Endothelial cell of umbilical vein (primary cell): ENCODE measurements around the gene SFR1. TPM values are rescaled to one million over a fixed set of nuclear protein-coding genes. Genes with fewer than 3 reads are reported as not detected.

Experiments
- BruUV-seq: library from RNA; stranded (reverse); fragments of 400-500 nt; replicated peaks from 2 replicates; lab custom pipeline; 2021; lab: Mats Ljungman, UMichigan
- CTCF ChIA-PET: fragments of 300-600, 350-600 bp; sonication (Branson Sonifier 250); formaldehyde crosslinking; loops from one replicate; lab custom pipeline; 2021; ENCODE audit warnings: antibody characterized with exemption, inconsistent platforms; lab: Charles Lee
- POLR2A ChIA-PET: fragments of 300-600, 350-600 bp; sonication (Branson Sonifier 250); formaldehyde crosslinking; loops from one replicate; lab custom pipeline; 2021; ENCODE audit warnings: antibody characterized with exemption, inconsistent platforms; lab: Charles Lee
- DNase-seq: peaks from one replicate; pipeline ENCODE4 v3.0.0-alpha.2; 2011; ENCODE audit warnings: low read depth, low spot score
- FAIRE-seq: peaks from 2 replicates; lab custom pipeline; 2011; peaks lifted over from hg19 to GRCh38; lab: Jason Lieb, UNC
- H2AFZ ChIP-seq: 2 replicates; pipeline ENCODE4 v1.6.0; 2012; ENCODE audit warnings: low read depth, low read length, control low read depth, inconsistent platforms
- H3K27ac ChIP-seq: 2 replicates; pipeline ENCODE4 v1.5.1; 2011; ENCODE audit warnings: low read depth, mild to moderate bottlenecking, control low read depth, low read length, moderate library complexity; ENCODE audit not compliant: insufficient read depth
- H3K27me3 ChIP-seq, 2 experiments: 2 replicates each; pipeline versions ENCODE4 v1.6.0 to v1.6.1; 2011; ENCODE audit warnings: low read length in 2 of 2, mixed read lengths in 1 of 2; ENCODE audit not compliant: control insufficient read depth in 2 of 2, insufficient read depth in 2 of 2
- H3K36me3 ChIP-seq, 2 experiments: 2 replicates in 1 of 2; 3 replicates in 1 of 2; pipeline ENCODE4 v1.5.1; 2011; ENCODE audit warnings: low read length in 2 of 2, mild to moderate bottlenecking in 1 of 2, moderate library complexity in 1 of 2; ENCODE audit not compliant: control insufficient read depth in 2 of 2, insufficient read depth in 2 of 2; ENCODE audit errors: extremely low read depth in 1 of 2
- H3K4me1 ChIP-seq: 3 replicates; pipeline ENCODE4 v1.5.1; 2011; ENCODE audit warnings: mild to moderate bottlenecking, low read length; ENCODE audit not compliant: control insufficient read depth, insufficient read depth; ENCODE audit errors: extremely low read depth
- H3K4me2 ChIP-seq: 2 replicates; pipeline ENCODE4 v1.6.1; 2011; ENCODE audit warnings: low read length, control low read depth, mixed read lengths; ENCODE audit not compliant: insufficient read depth
- H3K4me3 ChIP-seq, 3 experiments: fragments of 200-600 bp in 1 of 3; sonication (generic), shearing (Covaris generic) in 1 of 3; replicated peaks in 1 of 3; 2 replicates each; pipeline ENCODE4 v1.5.1; 2011 to 2016; ENCODE audit warnings: control low read depth in 3 of 3, low read length in 3 of 3, mild to moderate bottlenecking in 2 of 3, inconsistent platforms in 1 of 3, low read depth in 1 of 3, moderate library complexity in 1 of 3; ENCODE audit not compliant: insufficient read depth in 1 of 3
- H3K79me2 ChIP-seq: 2 replicates; pipeline ENCODE4 v1.6.0; 2012; ENCODE audit warnings: low read length, inconsistent platforms; ENCODE audit not compliant: control insufficient read depth, insufficient read depth
- H3K9ac ChIP-seq: replicated peaks from 2 replicates; pipeline ENCODE3; 2011; ENCODE audit warnings: low read length, control low read depth; ENCODE audit not compliant: insufficient read depth; ENCODE audit errors: extremely low read depth
- H3K9me1 ChIP-seq: replicated peaks from 3 replicates; pipeline ENCODE4 v1.6.0; 2011; ENCODE audit warnings: mild to moderate bottlenecking, low read length; ENCODE audit not compliant: control insufficient read depth, insufficient read depth; ENCODE audit errors: extremely low read depth
- H3K9me3 ChIP-seq: replicated peaks from 2 replicates; pipeline ENCODE4 v1.5.1; 2012; ENCODE audit warnings: low read length, inconsistent platforms; ENCODE audit not compliant: control insufficient read depth, insufficient read depth
- H4K20me1 ChIP-seq: replicated peaks from 2 replicates; pipeline ENCODE3; 2011; ENCODE audit warnings: mild to moderate bottlenecking, low read length; ENCODE audit not compliant: control insufficient read depth, insufficient read depth; ENCODE audit errors: extremely low read depth
- CTCF ChIP-seq, 2 donors: IDR thresholded peaks; 1 replicate in 1 of 2; 2 replicates in 1 of 2; pipeline ENCODE4 v1.5.1; 2011; ENCODE audit warnings: low read length in 2 of 2, mild to moderate bottlenecking in 2 of 2, moderate library complexity in 2 of 2, control low read depth in 1 of 2, inconsistent platforms in 1 of 2, low read depth in 1 of 2; ENCODE audit not compliant: insufficient read depth in 1 of 2; ENCODE audit errors: extremely low read depth in 1 of 2
- EZH2 ChIP-seq: IDR thresholded peaks from 2 replicates; pipeline ENCODE4 v1.6.1; 2012; ENCODE audit warnings: borderline replicate concordance, low read depth, mild to moderate bottlenecking, moderate library complexity, low read length, inconsistent platforms; ENCODE audit not compliant: severe bottlenecking
- FOS ChIP-seq: IDR thresholded peaks from 2 replicates; pipeline ENCODE4 v1.6.1; 2011; ENCODE audit warnings: mild to moderate bottlenecking, low read length, moderate library complexity, borderline replicate concordance; ENCODE audit not compliant: insufficient read depth
- GATA2 ChIP-seq: IDR thresholded peaks from 2 replicates; pipeline ENCODE4 v1.7.0; 2011; ENCODE audit warnings: low read depth, mild to moderate bottlenecking, moderate library complexity, mixed read lengths, low read length; ENCODE audit not compliant: insufficient read length, insufficient read depth
- JUN ChIP-seq: IDR thresholded peaks from 2 replicates; pipeline ENCODE4 v1.6.1; 2011; ENCODE audit warnings: borderline replicate concordance, low read depth; ENCODE audit not compliant: insufficient read length, insufficient read depth
- MAX ChIP-seq: IDR thresholded peaks from 2 replicates; pipeline ENCODE4 v1.6.1; 2011; ENCODE audit not compliant: insufficient read depth, insufficient read length
- MYC ChIP-seq: IDR thresholded peaks from one replicate; pipeline ENCODE4 v1.6.1; 2011; ENCODE audit warnings: mild to moderate bottlenecking, low read depth, low read length
- POLR2A ChIP-seq: IDR thresholded peaks from 2 replicates; pipeline ENCODE4 v1.6.1; 2012; ENCODE audit warnings: low read depth, mild to moderate bottlenecking, control low read depth, low read length
- POLR2AphosphoS5 ChIP-seq: IDR thresholded peaks from 2 replicates; pipeline ENCODE4 v1.6.1; 2012; ENCODE audit warnings: low read depth, mild to moderate bottlenecking, control low read depth, low read length, moderate library complexity; ENCODE audit not compliant: insufficient read depth
- dilution Hi-C: fragments of 300-500 bp; cut with MboI; formaldehyde crosslinking; loops from one replicate; pipeline ENCODE4 v1.15.0; 2019; ENCODE audit warnings: low sequenced_read_pairs; ENCODE audit not compliant: extremely low pct_ligation_motif_present
- intact Hi-C: fragments of 100-400 bp; cut with micrococcal nuclease; formaldehyde crosslinking; loops from one replicate; pipeline ENCODE4 v1.10.0; 2022
- polyA plus RNA-seq, 4 experiments: library from polyadenylated mRNA; depleted of rRNA in 3 of 4; stranded (reverse) in 3 of 4; unstranded in 1 of 4; fragments of >200 nt; gene quantifications; 2 replicates each; pipeline versions ENCODE4 v1.2.1 to v1.2.3, GENCODE V29; 2011 to 2012; ENCODE audit warnings: missing spikeins in 1 of 4
- total RNA-seq: library from RNA; stranded (reverse); gene quantifications from 2 replicates; pipeline ENCODE4 v1.2.3, GENCODE V29; 2021

The SFR1 gene
- total and polyA plus RNA-seq, 2 donors (not counting 3 experiments of a cell fraction or from before 2014, with no cell fraction given), result 3.6 to 8.9 TPM

GRCh38 chr10:104103956-104104355 is 18.0 kb upstream of the SFR1 start:
- H3K36me3 ChIP-seq, result no peaks in the 10 kb centered on the region
- no peak overlapping the region for H3K9ac ChIP-seq
- H3K4me3 ChIP-seq, result no peak overlapping the region
- peaks cover 9% of the 10 kb centered on the region for H3K4me1 ChIP-seq
- no peak overlapping the region for H2AFZ ChIP-seq
- POLR2A ChIA-PET, result no interaction called here
- H3K9me3 ChIP-seq, result no peaks in the 10 kb centered on the region
- no peak overlapping the region for H3K4me2 ChIP-seq
- intact Hi-C loops, result no loop called here
- no peaks in the 10 kb centered on the region for H3K27me3 ChIP-seq
- no peaks in the 10 kb centered on the region for H3K9me1 ChIP-seq
- no TSS peak for BruUV-seq
- FAIRE-seq (no peak), DNase-seq (no peak)
- CTCF ChIA-PET, result no interaction called here
- no peaks in the 10 kb centered on the region for H3K79me2 ChIP-seq
- TF ChIP-seq POLR2AphosphoS5, result no peak
- TF ChIP-seq MAX, result no peak
- TF ChIP-seq GATA2, result no peak
- no peak for TF ChIP-seq CTCF (IDR thresholded peaks at IDR 0.05; ENCODE audit: extremely low read depth in 1 of 2, insufficient read depth in 1 of 2, low read depth in 1 of 2, low read length in 2 of 2)
- TF ChIP-seq POLR2A, result no peak
- no peak for TF ChIP-seq FOS
- no peak for TF ChIP-seq EZH2
- TF ChIP-seq JUN, result no peak
- no peak for TF ChIP-seq MYC
- no peak overlapping the region for H3K27ac ChIP-seq
- dilution Hi-C loops, result no loop called here
- no peaks in the 10 kb centered on the region for H4K20me1 ChIP-seq
